ENCODE results near the gene NAALADL2. TPM values are rescaled to one million over a fixed set of nuclear protein-coding genes. Genes with fewer than 3 reads are reported as not detected.

NAALADL2 gene
- total and polyA plus RNA-seq, 2 donors (not counting 3 experiments of a cell fraction or from before 2014, with no cell fraction given) = 1.1 to 4.0 TPM

DNA sequence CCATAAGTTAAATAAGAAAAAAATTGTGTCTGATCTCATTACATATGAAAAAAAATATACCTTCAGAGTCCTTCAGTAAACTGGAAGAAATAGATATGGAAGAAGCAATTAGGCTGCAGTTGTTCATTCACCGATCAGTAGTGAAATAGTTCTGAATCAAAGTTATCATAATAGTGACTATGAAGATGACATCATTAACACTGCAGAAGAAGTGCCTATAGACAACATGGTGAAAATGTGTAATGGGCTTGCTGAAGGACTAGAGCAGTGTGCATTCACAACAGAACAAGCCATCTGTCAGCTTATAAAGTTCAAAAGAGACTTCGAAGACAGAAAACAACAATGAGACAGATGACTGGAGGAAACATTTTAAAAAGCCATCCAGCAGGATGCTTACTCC is 144.5 kb downstream of the NAALADL2 start:
- Histone ChIP-seq H3K27ac (ENCODE audit: insufficient read depth, low read depth, low read length) (no peak overlapping the region), H3K4me2 (ENCODE audit: insufficient read depth, low read length) (no peak overlapping the region), H3K79me2 (ENCODE audit: control insufficient read depth, insufficient read depth, low read length) (no peaks in the 10 kb centered on the region), H3K4me1 (ENCODE audit: control insufficient read depth, extremely low read depth, insufficient read depth, low read length) (no peaks in the 10 kb centered on the region), H4K20me1 (replicated peaks; ENCODE audit: control insufficient read depth, extremely low read depth, insufficient read depth, low read length) (no peaks in the 10 kb centered on the region), H3K27me3 (ENCODE audit: control insufficient read depth in 2 of 2, insufficient read depth in 2 of 2, low read length in 2 of 2) (no peaks in the 10 kb centered on the region), H3K9ac (replicated peaks; ENCODE audit: extremely low read depth, insufficient read depth, low read length) (no peak overlapping the region), H3K4me3 (replicated peaks in 1 of 3; ENCODE audit: insufficient read depth in 1 of 3, low read depth in 1 of 3, low read length in 3 of 3) (no peak overlapping the region), H3K36me3 (ENCODE audit: control insufficient read depth in 2 of 2, extremely low read depth in 1 of 2, insufficient read depth in 2 of 2, low read length in 2 of 2) (no peaks in the 10 kb centered on the region), H3K9me1 (replicated peaks; ENCODE audit: control insufficient read depth, extremely low read depth, insufficient read depth, low read length) (no peaks in the 10 kb centered on the region), H3K9me3 (replicated peaks; ENCODE audit: control insufficient read depth, insufficient read depth, low read length) (no peaks in the 10 kb centered on the region), H2AFZ (ENCODE audit: low read depth, low read length) (no peak overlapping the region)
- dilution Hi-C loops (cut with MboI; ENCODE audit: extremely low pct_ligation_motif_present, low sequenced_read_pairs) (no loop called here), intact Hi-C loops (cut with micrococcal nuclease) (no loop called here)
- FAIRE-seq (no peak), DNase-seq (ENCODE audit: low read depth, low spot score) (no peak)
- TF ChIP-seq CTCF (IDR thresholded peaks at IDR 0.05; ENCODE audit: extremely low read depth in 1 of 2, insufficient read depth in 1 of 2, low read depth in 1 of 2, low read length in 2 of 2) (no peak), POLR2A (IDR thresholded peaks at IDR 0.05; ENCODE audit: low read depth, low read length) (no peak), POLR2AphosphoS5 (IDR thresholded peaks at IDR 0.05; ENCODE audit: insufficient read depth, low read depth, low read length) (no peak), GATA2 (IDR thresholded peaks at IDR 0.05; ENCODE audit: insufficient read depth, insufficient read length, low read depth, low read length) (no peak), FOS (IDR thresholded peaks at IDR 0.05; ENCODE audit: borderline replicate concordance, insufficient read depth, low read length) (no peak), EZH2 (IDR thresholded peaks at IDR 0.05; ENCODE audit: borderline replicate concordance, low read depth, low read length, severe bottlenecking) (no peak), JUN (IDR thresholded peaks at IDR 0.05; ENCODE audit: borderline replicate concordance, insufficient read depth, insufficient read length, low read depth) (no peak), MYC (IDR thresholded peaks at IDR 0.05; ENCODE audit: low read depth, low read length) (no peak)
- TF ChIP-seq, protein P1, sequence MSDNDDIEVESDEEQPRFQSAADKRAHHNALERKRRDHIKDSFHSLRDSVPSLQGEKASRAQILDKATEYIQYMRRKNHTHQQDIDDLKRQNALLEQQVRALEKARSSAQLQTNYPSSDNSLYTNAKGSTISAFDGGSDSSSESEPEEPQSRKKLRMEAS (IDR thresholded peaks at IDR 0.05; ENCODE audit: insufficient read depth, insufficient read length) = no peak
- POLR2A ChIA-PET = no interaction called here
- no TSS peak for BruUV-seq (replicated peaks)
- CTCF ChIA-PET = interaction anchor here (1.2 kb wide), 1 partner anchor 13 kb away, joined by 3 read pairs; no protein-coding TSS in a partner anchor

Data from endothelial cell of umbilical vein (primary cell).